OCI-LY7 (cell line): ENCODE data around the gene IFIT1B. TPM values are rescaled to one million over a fixed set of nuclear protein-coding genes. Genes with fewer than 3 reads are reported as not detected.

Experiments
- BruUV-seq: library from RNA; stranded (reverse); fragments of 400-500 nt; replicated peaks from 2 replicates; lab custom pipeline; 2021; lab: Mats Ljungman, UMichigan
- CTCF ChIA-PET: fragments of 300-600 bp; sonication (Branson Sonifier 250); formaldehyde crosslinking; loops from one replicate; lab custom pipeline; 2022; ENCODE audit warnings: antibody characterized with exemption; ENCODE audit not compliant: unreplicated experiment; lab: Charles Lee
- POLR2A ChIA-PET: fragments of 300-600 bp; sonication (Branson Sonifier 250); formaldehyde crosslinking; loops from one replicate; lab custom pipeline; 2022; ENCODE audit warnings: antibody characterized with exemption; lab: Charles Lee
- DNase-seq: peaks from one replicate; pipeline ENCODE4 v3.0.0-alpha.2; 2015; ENCODE audit warnings: low spot score
- H2AFZ ChIP-seq: fragments of 200-600 bp; sonication (generic), shearing (Covaris generic); 2 replicates; pipeline ENCODE4 v1.6.1; 2014; ENCODE audit warnings: mild to moderate bottlenecking, antibody characterized with exemption, low read length, moderate library complexity
- H3K27ac ChIP-seq: fragments of 200-600 bp; sonication (generic); 2 replicates; pipeline ENCODE4 v1.5.1; 2014; ENCODE audit warnings: mixed run types, low read depth, mild to moderate bottlenecking, moderate library complexity, low read length, inconsistent platforms; ENCODE audit not compliant: poor library complexity, severe bottlenecking
- H3K36me3 ChIP-seq: fragments of 200-600 bp; sonication (generic); 2 replicates; pipeline ENCODE4 v1.6.1; 2014; ENCODE audit warnings: mild to moderate bottlenecking, antibody characterized with exemption, low read length, moderate library complexity, mixed read lengths; ENCODE audit not compliant: insufficient read depth
- H3K4me1 ChIP-seq: fragments of 200-600 bp; sonication (generic); 2 replicates; pipeline ENCODE4 v1.5.1; 2014; ENCODE audit warnings: mild to moderate bottlenecking, low read length; ENCODE audit not compliant: insufficient read depth, poor library complexity, severe bottlenecking
- H3K4me2 ChIP-seq: fragments of 200-600 bp; sonication (generic); 2 replicates; pipeline ENCODE4 v1.6.1; 2014; ENCODE audit warnings: mild to moderate bottlenecking, low read length
- H3K4me3 ChIP-seq: fragments of 200-600 bp; sonication (generic); 2 replicates; pipeline ENCODE4 v1.5.1; 2014; ENCODE audit warnings: mild to moderate bottlenecking, low read depth, low read length; ENCODE audit not compliant: poor library complexity, severe bottlenecking
- H3K79me2 ChIP-seq: fragments of 200-600 bp; sonication (generic); 2 replicates; pipeline ENCODE4 v1.6.1; 2016; ENCODE audit warnings: low read depth, mild to moderate bottlenecking, low read length, moderate library complexity, mixed read lengths; ENCODE audit not compliant: insufficient read depth
- H3K9me2 ChIP-seq: fragments of 200-600 bp; sonication (generic); 2 replicates; pipeline ENCODE4 v1.6.1; 2016; ENCODE audit warnings: mild to moderate bottlenecking, low read length, mixed read lengths; ENCODE audit not compliant: insufficient read depth
- H3K9me3 ChIP-seq: fragments of 200-600 bp; sonication (generic); 2 replicates; pipeline ENCODE4 v1.6.1; 2014; ENCODE audit warnings: mild to moderate bottlenecking, mixed run types, low read length, mixed read lengths
- H4K20me1 ChIP-seq: fragments of 200-600 bp; sonication (generic); 2 replicates; pipeline ENCODE4 v1.6.1; 2014; ENCODE audit warnings: mild to moderate bottlenecking, antibody characterized with exemption, low read length, moderate library complexity, mixed read lengths; ENCODE audit not compliant: insufficient read depth
- CTCF ChIP-seq: fragments of 200-600 bp; sonication (generic); conservative IDR thresholded peaks from 2 replicates; pipeline ENCODE4 v1.5.1; 2014; ENCODE audit warnings: mild to moderate bottlenecking, antibody characterized with exemption, low read length, moderate library complexity, mixed read lengths
- EZH2phosphoT487 ChIP-seq: fragments of 200-600 bp; sonication (generic); IDR thresholded peaks from 2 replicates; pipeline ENCODE4 v1.6.1; 2018; ENCODE audit warnings: low read depth, borderline replicate concordance, mild to moderate bottlenecking, mixed run types, antibody characterized with exemption, low read length, moderate library complexity, mixed read lengths
- intact Hi-C: fragments of 100-400 bp; cut with micrococcal nuclease; formaldehyde crosslinking; loops from one replicate; pipeline ENCODE4 v1.10.0; 2022; ENCODE audit not compliant: unreplicated experiment
- total RNA-seq, 2 experiments: library from RNA; depleted of rRNA in 1 of 2; stranded (reverse); fragments of >200 nt in 1 of 2; shearing (Covaris generic) in 1 of 2; gene quantifications; 2 replicates each; pipeline ENCODE4 v1.2.3, GENCODE V29; 2014 to 2022

Gene IFIT1B
- total RNA-seq, 2 experiments from 2014 or later: not detected

- no peak overlapping the region for H3K27ac ChIP-seq
- no peaks in the 10 kb centered on the region for H3K9me3 ChIP-seq
- no peaks in the 10 kb centered on the region for H3K9me2 ChIP-seq
- H3K4me3 ChIP-seq: no peak overlapping the region
- no peaks in the 10 kb centered on the region for H4K20me1 ChIP-seq
- ChIA-PET POLR2A (interaction anchor here (1.5 kb wide), 1 partner anchor 11 kb away, joined by 4 read pairs; no protein-coding TSS in a partner anchor), CTCF (no interaction called here)
- H3K36me3 ChIP-seq: no peaks in the 10 kb centered on the region
- no peak overlapping the region for H3K4me2 ChIP-seq
- TF ChIP-seq CTCF (no peak), EZH2phosphoT487 (no peak)
- H2AFZ ChIP-seq: no peak overlapping the region
- intact Hi-C loops: no loop called here
- no TSS peak for BruUV-seq
- no peaks in the 10 kb centered on the region for H3K79me2 ChIP-seq
- DNase-seq: no peak
- H3K4me1 ChIP-seq: no peaks in the 10 kb centered on the region
These were observed 20.3 kb downstream of the IFIT1B start for GRCh38 chr10:89398003-89398749.

- H3K4me3 ChIP-seq: no peak overlapping the region
- no peak overlapping the region for H3K4me2 ChIP-seq
- no peaks in the 10 kb centered on the region for H3K36me3 ChIP-seq
- ChIA-PET POLR2A (interaction anchor here (0.7 kb wide), 1 partner anchor 9 kb away, joined by 3 read pairs; no protein-coding TSS in a partner anchor), CTCF (no interaction called here)
- no TSS peak for BruUV-seq
- H4K20me1 ChIP-seq: no peaks in the 10 kb centered on the region
- no peaks in the 10 kb centered on the region for H3K79me2 ChIP-seq
- TF ChIP-seq CTCF (no peak), EZH2phosphoT487 (no peak)
- no peak overlapping the region for H2AFZ ChIP-seq
- intact Hi-C loops: no loop called here
- H3K9me2 ChIP-seq: no peaks in the 10 kb centered on the region
- no peaks in the 10 kb centered on the region for H3K4me1 ChIP-seq
- H3K9me3 ChIP-seq: no peaks in the 10 kb centered on the region
- no peak overlapping the region for H3K27ac ChIP-seq
- DNase-seq: no peak
These were observed 22.1 kb downstream of the IFIT1B start for GRCh38 chr10:89399956-89400355.

DNA sequence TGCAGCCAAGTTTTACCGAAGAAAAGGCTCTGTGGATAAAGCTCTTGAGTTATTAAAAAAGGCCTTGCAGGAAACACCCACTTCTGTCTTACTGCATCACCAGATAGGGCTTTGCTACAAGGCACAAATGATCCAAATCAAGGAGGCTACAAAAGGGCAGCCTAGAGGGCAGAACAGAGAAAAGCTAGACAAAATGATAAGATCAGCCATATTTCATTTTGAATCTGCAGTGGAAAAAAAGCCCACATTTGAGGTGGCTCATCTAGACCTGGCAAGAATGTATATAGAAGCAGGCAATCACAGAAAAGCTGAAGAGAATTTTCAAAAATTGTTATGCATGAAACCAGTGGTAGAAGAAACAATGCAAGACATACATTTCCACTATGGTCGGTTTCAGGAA lies 25.2 kb downstream of the IFIT1B start:
- CTCF ChIA-PET: no interaction called here

More for the DNA sequence above, 25.2 kb downstream of the IFIT1B start:
- no peaks in the 10 kb centered on the region for H3K36me3 ChIP-seq
- no peak overlapping the region for H3K4me3 ChIP-seq
- TF ChIP-seq CTCF (no peak), EZH2phosphoT487 (no peak)
- no peak overlapping the region for H3K27ac ChIP-seq
- H3K79me2 ChIP-seq: no peaks in the 10 kb centered on the region
- H4K20me1 ChIP-seq: no peaks in the 10 kb centered on the region
- H3K4me2 ChIP-seq: no peak overlapping the region
- no peaks in the 10 kb centered on the region for H3K4me1 ChIP-seq
- intact Hi-C loops: no loop called here
- no TSS peak for BruUV-seq
- H3K9me3 ChIP-seq: no peaks in the 10 kb centered on the region
- DNase-seq: no peak
- no peak overlapping the region for H2AFZ ChIP-seq
- no peaks in the 10 kb centered on the region for H3K9me2 ChIP-seq
- POLR2A ChIA-PET: interaction anchor here (0.7 kb wide), 1 partner anchor 11 kb away, joined by 3 read pairs; the partner anchor contains the start of gene IFIT1
